ENCODE results near the gene TAC3. TPM values are rescaled to one million over a fixed set of nuclear protein-coding genes. Genes with fewer than 3 reads are reported as not detected.
A peak's percentile ranks its signal among the peaks of the same experiment; 100 is the strongest.

Gene TAC3
- total RNA-seq, 2 experiments from 2014 or later = not detected

- Mint-ChIP-seq H3K4me3 (no peak overlapping the region), H3K4me1 (ENCODE audit: low read depth) (peaks cover 51% of the 10 kb centered on the region), H3K9me3 (ENCODE audit: insufficient read depth) (peaks cover 3% of the 10 kb centered on the region), H3K27ac (peak overlapping the region; percentile 86), H3K27me3 (ENCODE audit: low read depth) (no peaks in the 10 kb centered on the region), H3K36me3 (ENCODE audit: low read depth) (peaks cover 11% of the 10 kb centered on the region)
- ChIA-PET POLR2A (interaction anchor here (0.5 to 2.4 kb wide), 9 partner anchors 8 to 360 kb away, joined by 3 to 9 read pairs (median 8); partner anchors contain the start of genes PTGES3 and STAT6), CTCF (interaction anchor here (0.8 to 7.7 kb wide), 11 partner anchors 12 to 290 kb away, joined by 3 to 105 read pairs (median 14); partner anchors contain the start of genes STAT6 and ZBTB39)
- peak; percentile 32 for DNase-seq
- ATAC-seq = no peak
These were observed 32.2 kb upstream of the TAC3 start for GRCh38 chr12:57048423-57049118.

- DNase-seq (no peak), ATAC-seq (no peak)
- ChIA-PET CTCF (interaction anchor here (0.7 to 7.7 kb wide), 12 partner anchors 12 to 290 kb away, joined by 3 to 105 read pairs (median 12); partner anchors contain the start of genes STAT6 and ZBTB39), POLR2A (interaction anchor here (0.6 to 2.4 kb wide), 12 partner anchors 9 to 360 kb away, joined by 3 to 9 read pairs (median 6); partner anchors contain the start of genes PTGES3 and STAT6)
- H3K27ac Mint-ChIP-seq = peak overlapping the region; percentile 86
- H3K4me3 Mint-ChIP-seq = peak overlapping the region; percentile 49
- H3K4me1 Mint-ChIP-seq (ENCODE audit: low read depth) = peaks cover 46% of the 10 kb centered on the region
- peaks cover 3% of the 10 kb centered on the region for H3K9me3 Mint-ChIP-seq (ENCODE audit: insufficient read depth)
- no peaks in the 10 kb centered on the region for H3K27me3 Mint-ChIP-seq (ENCODE audit: low read depth)
- peaks cover 5% of the 10 kb centered on the region for H3K36me3 Mint-ChIP-seq (ENCODE audit: low read depth)
These were observed 31.7 kb upstream of the TAC3 start for GRCh38 chr12:57047981-57048380.

DNA sequence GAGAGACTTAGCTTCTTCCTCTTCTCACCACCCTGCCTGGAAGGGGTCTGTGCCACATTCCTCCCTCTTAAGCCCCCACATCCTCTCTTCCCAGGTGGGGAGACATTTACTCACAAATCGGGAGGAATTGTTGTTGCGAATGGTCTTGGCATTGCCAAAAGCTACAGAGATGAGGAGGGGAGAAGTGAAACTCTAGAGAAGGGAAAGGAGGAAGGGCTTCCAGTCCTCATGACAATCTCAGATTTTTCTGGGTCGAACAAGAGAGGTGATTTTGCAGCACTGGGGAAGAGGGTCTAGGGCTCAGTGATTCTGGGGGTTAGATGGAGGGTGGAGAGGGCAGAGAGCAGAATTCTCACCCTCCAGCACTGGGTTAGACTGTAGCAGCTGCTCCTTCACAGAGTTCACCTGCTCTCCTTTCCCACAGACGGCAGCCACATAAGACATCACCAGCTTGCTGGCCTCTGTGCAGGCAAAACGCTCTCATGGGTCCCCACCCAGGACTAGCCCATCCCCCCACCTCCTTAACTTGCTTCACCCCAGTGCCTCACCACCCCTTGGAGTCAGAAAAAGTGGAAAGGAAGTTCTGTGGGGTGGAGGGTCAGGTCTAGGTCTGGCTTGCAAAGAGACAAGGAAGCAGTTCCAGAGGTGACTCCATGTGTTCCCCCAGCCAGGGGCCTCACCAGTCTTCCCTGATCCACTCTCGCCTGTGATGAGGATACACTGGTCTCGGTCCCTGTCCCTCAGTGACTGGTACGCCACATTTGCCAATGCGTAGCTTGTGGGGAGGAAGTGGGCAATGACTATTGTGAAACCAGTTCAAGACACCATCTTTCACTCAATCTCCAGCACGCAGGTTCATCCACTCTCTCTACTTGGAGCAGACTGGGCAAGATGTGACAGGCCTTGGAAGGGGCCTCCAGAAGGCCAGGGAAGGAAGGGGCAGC, 30.9 kb upstream of the TAC3 start:
- Mint-ChIP-seq H3K4me1 (ENCODE audit: low read depth) (peaks cover 46% of the 10 kb centered on the region), H3K9me3 (ENCODE audit: insufficient read depth) (no peaks in the 10 kb centered on the region), H3K27me3 (ENCODE audit: low read depth) (no peaks in the 10 kb centered on the region), H3K27ac (peak overlapping the region; percentile 86), H3K4me3 (peak overlapping the region; percentile 49), H3K36me3 (ENCODE audit: low read depth) (peaks cover 2% of the 10 kb centered on the region)
- ChIA-PET POLR2A (interaction anchor here (0.6 to 2.4 kb wide), 16 partner anchors 8 to 359 kb away, joined by 3 to 9 read pairs (median 4); partner anchors contain the start of genes NAB2, PTGES3 and STAT6), CTCF (interaction anchor here (0.7 to 7.7 kb wide), 13 partner anchors 13 to 411 kb away, joined by 3 to 105 read pairs (median 10); partner anchors contain the start of genes STAT6 and ZBTB39)
- ATAC-seq (peak; percentile 83), DNase-seq (peak; percentile 84)

DNA sequence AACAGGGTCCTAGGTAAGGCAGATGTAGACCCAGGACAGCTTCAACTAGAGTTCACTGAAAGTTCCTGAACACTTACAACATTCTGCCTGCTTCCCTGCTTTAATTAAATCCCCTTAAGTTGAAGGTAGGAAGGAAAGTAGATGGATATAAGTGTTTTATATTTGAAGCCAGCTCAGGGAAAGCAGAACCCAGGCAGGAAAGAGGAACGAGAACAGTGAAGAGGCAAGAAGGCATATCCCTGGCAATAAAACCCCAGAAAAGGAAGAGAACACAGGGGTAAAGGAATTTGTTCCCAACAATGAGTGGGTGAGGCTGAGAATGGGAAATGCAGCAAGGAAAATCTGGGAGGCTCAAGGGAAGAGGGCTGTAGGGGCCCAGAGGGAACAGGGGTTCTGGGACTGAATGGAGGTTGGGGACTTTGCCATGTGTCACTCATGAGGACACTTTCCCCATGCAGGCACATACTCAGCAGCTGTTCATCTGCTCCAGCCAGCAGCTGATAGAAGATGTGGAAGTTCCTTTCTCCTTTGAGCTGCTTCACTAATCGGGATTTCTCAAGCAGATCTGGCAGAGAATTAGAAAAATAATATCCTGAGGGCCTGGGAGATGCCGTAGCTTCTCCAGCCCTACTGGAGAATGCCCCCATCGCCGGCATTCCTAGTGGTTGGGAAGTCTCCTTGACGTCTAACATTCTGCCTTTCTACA, 29.9 kb upstream of the TAC3 start:
- ChIA-PET CTCF (interaction anchor here (1.0 to 7.7 kb wide), 9 partner anchors 14 to 412 kb away, joined by 3 to 105 read pairs (median 24); partner anchors contain the start of genes STAT6 and ZBTB39), POLR2A (interaction anchor here (0.8 to 2.4 kb wide), 4 partner anchors 14 to 56 kb away, joined by 3 to 9 read pairs (median 3); no protein-coding TSS in a partner anchor)
- ATAC-seq (no peak), DNase-seq (no peak)
- no peak overlapping the region for H3K4me3 Mint-ChIP-seq
- H3K27ac Mint-ChIP-seq = peak overlapping the region; percentile 86
- H3K4me1 Mint-ChIP-seq (ENCODE audit: low read depth) = peaks cover 43% of the 10 kb centered on the region
- H3K36me3 Mint-ChIP-seq (ENCODE audit: low read depth) = peaks cover 2% of the 10 kb centered on the region
- peaks cover 3% of the 10 kb centered on the region for H3K27me3 Mint-ChIP-seq (ENCODE audit: low read depth)
- no peaks in the 10 kb centered on the region for H3K9me3 Mint-ChIP-seq (ENCODE audit: insufficient read depth)

DNA sequence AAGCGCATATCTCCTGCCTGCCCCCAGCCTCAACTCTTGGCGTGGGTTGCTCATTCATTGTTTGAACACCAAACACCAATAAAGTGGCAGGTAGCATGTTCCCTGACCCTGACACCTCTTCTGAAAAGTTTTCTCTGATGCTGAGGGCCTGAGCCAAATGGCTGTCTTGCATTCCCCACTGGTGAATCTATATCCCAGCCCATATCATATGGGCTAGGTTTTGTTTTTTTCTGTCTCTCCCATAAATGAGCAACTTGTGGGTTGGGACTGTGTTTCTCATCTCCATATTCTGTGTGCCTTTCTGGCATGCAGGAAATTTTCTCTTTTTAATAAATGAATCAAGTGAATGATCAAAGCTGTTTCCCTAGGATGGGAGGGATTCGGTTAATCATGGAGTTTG, 28.6 kb upstream of the TAC3 start:
- no peak overlapping the region for H3K27ac Mint-ChIP-seq
- CTCF ChIA-PET = interaction anchor here (7.4 kb wide), 1 partner anchor 36 kb away, joined by 64 read pairs; no protein-coding TSS in a partner anchor
- POLR2A ChIA-PET = no interaction called here

GRCh38 chr12:57044468-57044867, 28.1 kb upstream of the TAC3 start:
- Mint-ChIP-seq H3K27ac (no peak overlapping the region), H3K4me3 (no peak overlapping the region), H3K36me3 (ENCODE audit: low read depth) (peaks cover 2% of the 10 kb centered on the region), H3K9me3 (ENCODE audit: insufficient read depth) (no peaks in the 10 kb centered on the region), H3K27me3 (ENCODE audit: low read depth) (peaks cover 3% of the 10 kb centered on the region), H3K4me1 (ENCODE audit: low read depth) (peaks cover 39% of the 10 kb centered on the region)
- ChIA-PET POLR2A (no interaction called here), CTCF (interaction anchor here (1.0 to 1.7 kb wide), 2 partner anchors 13 to 37 kb away, joined by 4 to 5 read pairs; no protein-coding TSS in a partner anchor)
- no peak for ATAC-seq
- no peak for DNase-seq

More for the DNA sequence above, 28.6 kb upstream of the TAC3 start:
- H3K36me3 Mint-ChIP-seq (ENCODE audit: low read depth) = peaks cover 2% of the 10 kb centered on the region
- ATAC-seq (no peak), DNase-seq (no peak)
- H3K27me3 Mint-ChIP-seq (ENCODE audit: low read depth) = peaks cover 3% of the 10 kb centered on the region
- H3K4me1 Mint-ChIP-seq (ENCODE audit: low read depth) = peaks cover 39% of the 10 kb centered on the region
- H3K4me3 Mint-ChIP-seq = no peak overlapping the region
- H3K9me3 Mint-ChIP-seq (ENCODE audit: insufficient read depth) = no peaks in the 10 kb centered on the region

- Mint-ChIP-seq H3K4me3 (no peak overlapping the region), H3K27me3 (ENCODE audit: low read depth) (peaks cover 3% of the 10 kb centered on the region), H3K4me1 (ENCODE audit: low read depth) (peaks cover 23% of the 10 kb centered on the region), H3K36me3 (ENCODE audit: low read depth) (peaks cover 2% of the 10 kb centered on the region), H3K27ac (no peak overlapping the region), H3K9me3 (ENCODE audit: insufficient read depth) (no peaks in the 10 kb centered on the region)
- no peak for ATAC-seq
- POLR2A ChIA-PET = no interaction called here
- no peak for DNase-seq
- CTCF ChIA-PET = interaction anchor here (1.7 kb wide), 1 partner anchor 12 kb away, joined by 5 read pairs; no protein-coding TSS in a partner anchor
These were observed 26.4 kb upstream of the TAC3 start for GRCh38 chr12:57042695-57043094.

DNA sequence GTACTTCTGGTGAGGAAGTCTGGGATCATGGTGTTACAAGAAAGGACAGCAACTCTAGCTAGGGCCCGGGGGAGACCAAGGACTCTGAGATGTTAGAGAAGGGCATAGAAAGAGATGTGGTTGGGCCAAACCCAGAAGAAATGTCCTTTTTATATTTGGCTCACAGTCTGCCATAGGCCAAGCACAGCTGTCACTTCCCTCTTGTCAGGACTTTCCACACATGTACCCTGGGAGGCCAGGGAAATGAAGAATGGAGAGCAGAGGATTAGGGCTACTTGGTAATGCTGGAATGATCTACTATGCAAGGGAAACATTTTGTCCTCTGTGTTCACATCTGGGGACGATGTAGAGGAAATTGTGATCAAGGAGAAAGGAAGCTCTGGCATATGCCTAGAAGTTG, 24.4 kb upstream of the TAC3 start:
- ChIA-PET POLR2A (interaction anchor here (0.6 to 1.3 kb wide), 3 partner anchors 9 to 41 kb away, joined by 3 read pairs; partner anchors contain the start of gene MYO1A), CTCF (interaction anchor here (1.1 to 16.8 kb wide), 7 partner anchors 9 to 84 kb away, joined by 3 to 229 read pairs (median 5); partner anchors contain the start of gene STAT6)
- Mint-ChIP-seq H3K4me3 (no peak overlapping the region), H3K9me3 (ENCODE audit: insufficient read depth) (no peaks in the 10 kb centered on the region), H3K27me3 (ENCODE audit: low read depth) (peaks cover 3% of the 10 kb centered on the region), H3K4me1 (ENCODE audit: low read depth) (peaks cover 4% of the 10 kb centered on the region), H3K27ac (no peak overlapping the region), H3K36me3 (ENCODE audit: low read depth) (no peaks in the 10 kb centered on the region)
- ATAC-seq = no peak
- no peak for DNase-seq

GRCh38 chr12:57040211-57040610, 23.9 kb upstream of the TAC3 start:
- ChIA-PET CTCF (interaction anchor here (1.1 to 16.8 kb wide), 4 partner anchors 9 to 72 kb away, joined by 5 to 229 read pairs (median 8); partner anchors contain the start of gene STAT6), POLR2A (interaction anchor here (0.6 to 1.1 kb wide), 2 partner anchors 17 to 42 kb away, joined by 3 read pairs; no protein-coding TSS in a partner anchor)
- H3K36me3 Mint-ChIP-seq (ENCODE audit: low read depth) = no peaks in the 10 kb centered on the region

DNA sequence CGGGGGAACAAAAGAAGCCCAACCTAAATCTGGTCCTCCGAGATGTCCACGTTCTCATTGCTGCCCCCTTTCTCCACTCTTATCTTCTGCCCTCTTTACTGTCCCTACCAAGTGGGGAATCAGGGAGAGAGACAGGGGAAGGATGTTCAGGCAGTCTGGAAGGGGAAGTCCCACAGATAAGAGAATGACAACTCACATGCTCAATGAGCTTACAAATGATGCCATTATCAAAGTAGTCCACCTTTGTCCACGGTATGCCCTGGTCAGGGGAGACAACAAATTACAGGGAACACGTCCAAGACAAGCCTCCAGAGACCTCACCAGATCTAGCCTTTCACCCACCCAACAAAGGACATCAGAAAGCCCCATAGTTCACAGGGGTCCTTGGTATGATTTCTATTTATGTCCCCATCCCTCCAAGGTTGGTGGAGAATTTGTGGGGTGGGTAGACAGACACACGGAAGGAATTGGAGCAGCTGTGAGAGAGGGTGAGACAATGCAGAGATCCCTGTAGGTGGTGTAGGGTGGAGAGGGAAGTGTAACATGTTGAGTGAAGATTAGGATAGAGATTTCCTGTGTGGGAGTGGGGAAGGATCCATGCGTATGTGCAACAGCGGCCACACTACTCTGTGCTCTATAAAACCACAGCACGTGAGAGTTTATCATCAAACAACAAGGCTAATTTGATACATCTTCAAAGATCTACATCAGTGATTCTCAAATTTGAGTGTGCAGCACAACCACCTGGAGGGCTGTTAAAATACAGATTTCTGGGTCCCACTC, 22.9 kb upstream of the TAC3 start:
- Mint-ChIP-seq H3K27ac (no peak overlapping the region), H3K9me3 (ENCODE audit: insufficient read depth) (no peaks in the 10 kb centered on the region), H3K4me3 (no peak overlapping the region), H3K27me3 (ENCODE audit: low read depth) (peaks cover 3% of the 10 kb centered on the region), H3K36me3 (ENCODE audit: low read depth) (no peaks in the 10 kb centered on the region), H3K4me1 (ENCODE audit: low read depth) (no peaks in the 10 kb centered on the region)
- ATAC-seq = no peak
- ChIA-PET CTCF (interaction anchor here (1.5 to 16.8 kb wide), 3 partner anchors 8 to 73 kb away, joined by 4 to 229 read pairs (median 9); no protein-coding TSS in a partner anchor), POLR2A (interaction anchor here (1.5 kb wide), 1 partner anchor 9 kb away, joined by 4 read pairs; no protein-coding TSS in a partner anchor)
- DNase-seq = no peak

More at GRCh38 chr12:57040211-57040610, 23.9 kb upstream of the TAC3 start:
- H3K27me3 Mint-ChIP-seq (ENCODE audit: low read depth) = peaks cover 3% of the 10 kb centered on the region
- no peaks in the 10 kb centered on the region for H3K9me3 Mint-ChIP-seq (ENCODE audit: insufficient read depth)
- peaks cover under 1% of the 10 kb centered on the region for H3K4me1 Mint-ChIP-seq (ENCODE audit: low read depth)
- ATAC-seq = no peak
- H3K4me3 Mint-ChIP-seq = no peak overlapping the region
- no peak for DNase-seq
- H3K27ac Mint-ChIP-seq = no peak overlapping the region

Measured in activated CD8-positive, alpha-beta T cell treated with anti-CD3 and anti-CD28 coated beads, Interleukin-2, amount 10 ng/mL, durations not matched to agents 7 days and 5 days (primary cell).